Measurements from ENCODE around the gene CHERP.

GRCh38 chr19:16581971-16582343 lies 39.7 kb upstream of the CHERP start:
- TF ChIP-seq POLR2AphosphoS5 (IDR thresholded peaks at IDR 0.05; ENCODE audit: borderline replicate concordance, low read depth, low read length) = no peak
- TF ChIP-seq EZH2 (IDR thresholded peaks at IDR 0.05) = no peak
